ENCODE results near the gene SESTD1.

The SESTD1 gene

GRCh38 chr2:179264368-179265081, at the start of gene SESTD1:
Gene SESTD1, minus strand, starts transcription at chr2:179264832. Its CDS starts 72,991 bp downstream, at chr2:179191841.
- peak; percentile 38 for DNase-seq

- no peak for DNase-seq
Observed at GRCh38 chr2:179313057-179313456, 48.4 kb upstream of the SESTD1 start.

- no peak for DNase-seq
Observed at GRCh38 chr2:179311101-179311500, 46.5 kb upstream of the SESTD1 start.

- DNase-seq, result no peak
Observed at GRCh38 chr2:179307616-179308371, 43.2 kb upstream of the SESTD1 start.

GRCh38 chr2:179305125-179305524, 40.5 kb upstream of the SESTD1 start:
- no peak for DNase-seq

GRCh38 chr2:179304424-179304823, 39.8 kb upstream of the SESTD1 start:
- no peak for DNase-seq

GRCh38 chr2:179302764-179303571, 38.3 kb upstream of the SESTD1 start:
- no peak for DNase-seq

- no peak for DNase-seq
Observed at GRCh38 chr2:179302149-179302548, 37.5 kb upstream of the SESTD1 start.

GRCh38 chr2:179298666-179299065, 34.0 kb upstream of the SESTD1 start:
- no peak for DNase-seq

- no peak for DNase-seq
Observed at GRCh38 chr2:179297927-179298326, 33.3 kb upstream of the SESTD1 start.

GRCh38 chr2:179290329-179290728, 25.7 kb upstream of the SESTD1 start:
- no peak for DNase-seq

GRCh38 chr2:179285060-179285459, 20.4 kb upstream of the SESTD1 start:
- DNase-seq, result no peak

- no peak for DNase-seq
Observed at GRCh38 chr2:179277429-179278196, 13.0 kb upstream of the SESTD1 start.

- DNase-seq, result no peak
Observed at GRCh38 chr2:179275253-179276012, 10.8 kb upstream of the SESTD1 start.

GRCh38 chr2:179274749-179275148, 10.1 kb upstream of the SESTD1 start:
- no peak for DNase-seq

GRCh38 chr2:179273461-179273962, 8.9 kb upstream of the SESTD1 start:
- DNase-seq, result no peak

- peak; percentile 21 for DNase-seq
Observed at GRCh38 chr2:179272406-179273192, 8.0 kb upstream of the SESTD1 start.

- no peak for DNase-seq
Observed at GRCh38 chr2:179270689-179271088, 6.1 kb upstream of the SESTD1 start.

- no peak for DNase-seq
Observed at GRCh38 chr2:179268277-179268925, 3.8 kb upstream of the SESTD1 start.

GRCh38 chr2:179266271-179266670, 1.6 kb upstream of the SESTD1 start:
- no peak for DNase-seq

Data from DMS79 treated with DMSO at 0.1 percent for 48 hours (cell line).